ENCODE measurements around the gene LAMA1.

LAMA1 gene

GRCh38 chr18:6980363-6980762 is 137.2 kb downstream of the LAMA1 start:
- no peak for DNase-seq

GRCh38 chr18:6979954-6980353 is 137.6 kb downstream of the LAMA1 start:
- no peak for DNase-seq

- no peak for DNase-seq
Observed at GRCh38 chr18:6976935-6977334, 140.7 kb downstream of the LAMA1 start.

- DNase-seq = no peak
Observed at GRCh38 chr18:6975084-6975483, 142.5 kb downstream of the LAMA1 start.

GRCh38 chr18:6971823-6972478 is 145.6 kb downstream of the LAMA1 start:
- DNase-seq = no peak

- DNase-seq = no peak
Observed at GRCh38 chr18:6963452-6964097, 154.0 kb downstream of the LAMA1 start.

GRCh38 chr18:6962571-6963451 is 154.8 kb downstream of the LAMA1 start:
- DNase-seq = no peak

GRCh38 chr18:6961331-6961730 is 156.3 kb downstream of the LAMA1 start:
- DNase-seq = no peak

GRCh38 chr18:6960656-6961055 is 156.9 kb downstream of the LAMA1 start:
- no peak for DNase-seq

- no peak for DNase-seq
Observed at GRCh38 chr18:6960124-6960523, 157.5 kb downstream of the LAMA1 start.

GRCh38 chr18:6959110-6959509 is 158.5 kb downstream of the LAMA1 start:
- DNase-seq = no peak

- no peak for DNase-seq
Observed at GRCh38 chr18:6956999-6957398, 160.6 kb downstream of the LAMA1 start.

GRCh38 chr18:6956495-6956894 is 161.1 kb downstream of the LAMA1 start:
- DNase-seq = no peak

- no peak for DNase-seq
Observed at GRCh38 chr18:6955304-6955703, 162.3 kb downstream of the LAMA1 start.

- DNase-seq = no peak
Observed at GRCh38 chr18:6954501-6954900, 163.1 kb downstream of the LAMA1 start.

GRCh38 chr18:6951336-6952090 is 166.1 kb downstream of the LAMA1 start:
- DNase-seq = no peak

GRCh38 chr18:6950641-6951040 is 167.0 kb downstream of the LAMA1 start:
- no peak for DNase-seq

- no peak for DNase-seq
Observed at GRCh38 chr18:6949800-6950586, 167.6 kb downstream of the LAMA1 start.

GRCh38 chr18:6948281-6949055 is 169.1 kb downstream of the LAMA1 start:
- DNase-seq = no peak

- DNase-seq = no peak
Observed at GRCh38 chr18:6947338-6948030, 170.1 kb downstream of the LAMA1 start.

GRCh38 chr18:6943143-6943542 is 174.5 kb downstream of the LAMA1 start:
- DNase-seq = no peak
